ENCODE results near the gene PLD4.
"Not testable (repeated sequence)": the region's sequence is repeated elsewhere in the genome, so short reads cannot be mapped to it uniquely, and the experiment has no call there.

PLD4 gene

DNA sequence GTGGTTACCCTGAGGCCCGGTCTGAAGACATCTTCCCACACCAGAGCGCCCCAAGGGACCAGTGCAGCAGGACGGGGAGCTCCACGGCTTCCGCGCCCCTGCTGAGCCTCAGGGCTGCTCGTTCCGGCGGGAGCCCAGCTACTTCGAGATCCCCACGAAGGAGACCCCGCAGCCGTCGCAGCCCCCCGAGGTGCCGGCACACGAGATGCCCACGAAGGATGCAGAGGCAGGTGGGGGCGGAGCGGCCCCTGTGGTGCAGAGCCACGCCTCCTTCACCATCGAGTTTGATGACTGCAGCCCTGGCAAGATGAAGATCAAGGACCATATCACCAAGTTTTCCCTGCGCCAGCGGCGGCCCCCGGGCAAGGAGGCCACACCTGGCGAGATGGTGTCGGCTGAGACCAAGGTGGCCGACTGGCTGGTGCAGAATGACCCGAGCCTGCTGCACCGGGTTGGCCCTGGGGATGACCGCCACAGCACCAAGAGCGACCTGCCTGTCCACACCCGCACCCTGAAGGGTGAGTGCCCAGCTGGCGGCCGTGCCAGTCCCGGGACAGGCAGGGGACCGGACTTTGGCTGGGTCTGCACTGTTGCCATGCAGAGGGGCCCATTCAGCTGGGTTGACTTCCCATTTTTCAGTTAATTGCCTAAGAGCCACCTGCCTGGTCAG is 41.6 kb upstream of the PLD4 start:
- Mint-ChIP-seq H3K27ac (no peak overlapping the region), H3K27me3 (no peaks in the 10 kb centered on the region), H3K36me3 (ENCODE audit: low read depth) (no peaks in the 10 kb centered on the region), H3K9me3 (no peaks in the 10 kb centered on the region), H3K4me1 (no peaks in the 10 kb centered on the region), H3K4me3 (no peak overlapping the region)
- no peak for ATAC-seq
- no peak for DNase-seq

DNA sequence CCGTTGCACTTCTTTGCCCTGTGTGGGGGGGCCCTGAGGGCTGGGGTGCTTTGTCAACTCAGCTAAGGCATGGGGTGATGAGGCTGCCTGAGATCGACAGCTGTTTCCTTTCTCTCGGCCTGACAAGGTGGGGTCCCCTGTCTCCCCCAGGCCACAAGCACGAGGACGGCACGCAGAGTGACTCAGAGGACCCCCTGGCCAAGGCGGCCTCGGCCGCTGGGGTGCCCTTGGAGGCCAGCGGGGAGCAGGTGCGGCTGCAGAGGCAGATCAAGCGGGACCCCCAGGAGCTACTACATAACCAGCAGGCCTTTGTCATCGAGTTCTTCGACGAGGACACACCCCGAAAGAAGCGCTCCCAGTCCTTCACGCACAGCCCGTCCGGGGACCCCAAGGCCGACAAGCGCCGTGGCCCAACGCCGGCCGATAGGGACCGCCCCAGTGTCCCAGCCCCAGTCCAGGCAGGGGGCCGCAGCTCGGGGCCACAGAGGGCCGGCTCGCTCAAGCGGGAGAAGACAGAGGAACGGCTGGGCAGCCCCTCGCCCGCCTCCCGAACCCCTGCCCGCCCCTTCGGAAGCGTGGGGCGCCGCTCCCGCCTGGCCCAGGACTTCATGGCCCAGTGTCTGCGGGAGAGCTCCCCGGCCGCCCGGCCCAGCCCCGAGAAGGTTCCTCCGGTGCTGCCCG is 40.9 kb upstream of the PLD4 start:
- no peak overlapping the region for H3K27ac Mint-ChIP-seq
- no peaks in the 10 kb centered on the region for H3K4me1 Mint-ChIP-seq
- no peak for ATAC-seq
- no peaks in the 10 kb centered on the region for H3K9me3 Mint-ChIP-seq
- H3K4me3 Mint-ChIP-seq: no peak overlapping the region
- H3K36me3 Mint-ChIP-seq (ENCODE audit: low read depth): no peaks in the 10 kb centered on the region
- H3K27me3 Mint-ChIP-seq: no peaks in the 10 kb centered on the region
- DNase-seq: no peak

DNA sequence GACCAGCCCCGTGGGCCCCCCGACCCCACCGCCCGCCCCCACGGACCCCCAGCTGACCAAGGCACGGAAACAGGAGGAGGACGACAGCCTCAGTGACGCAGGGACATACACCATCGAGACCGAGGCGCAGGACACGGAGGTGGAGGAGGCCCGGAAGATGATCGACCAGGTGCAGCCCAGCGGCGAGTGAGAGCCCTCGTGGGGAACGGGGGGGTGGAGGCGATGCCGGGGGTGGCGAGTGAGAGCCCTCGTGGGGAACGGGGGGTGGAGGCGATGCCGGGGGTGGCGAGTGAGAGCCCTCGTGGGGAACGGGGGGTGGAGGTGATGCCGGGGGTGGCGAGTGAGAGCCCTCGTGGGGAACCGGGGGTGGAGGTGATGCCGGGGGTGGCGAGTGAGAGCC is 40.3 kb upstream of the PLD4 start:
- not testable (repeated sequence) for H3K27me3 Mint-ChIP-seq; H3K36me3 Mint-ChIP-seq (ENCODE audit: low read depth); H3K4me1 Mint-ChIP-seq; DNase-seq; H3K9me3 Mint-ChIP-seq; H3K27ac Mint-ChIP-seq; ATAC-seq; H3K4me3 Mint-ChIP-seq

DNA sequence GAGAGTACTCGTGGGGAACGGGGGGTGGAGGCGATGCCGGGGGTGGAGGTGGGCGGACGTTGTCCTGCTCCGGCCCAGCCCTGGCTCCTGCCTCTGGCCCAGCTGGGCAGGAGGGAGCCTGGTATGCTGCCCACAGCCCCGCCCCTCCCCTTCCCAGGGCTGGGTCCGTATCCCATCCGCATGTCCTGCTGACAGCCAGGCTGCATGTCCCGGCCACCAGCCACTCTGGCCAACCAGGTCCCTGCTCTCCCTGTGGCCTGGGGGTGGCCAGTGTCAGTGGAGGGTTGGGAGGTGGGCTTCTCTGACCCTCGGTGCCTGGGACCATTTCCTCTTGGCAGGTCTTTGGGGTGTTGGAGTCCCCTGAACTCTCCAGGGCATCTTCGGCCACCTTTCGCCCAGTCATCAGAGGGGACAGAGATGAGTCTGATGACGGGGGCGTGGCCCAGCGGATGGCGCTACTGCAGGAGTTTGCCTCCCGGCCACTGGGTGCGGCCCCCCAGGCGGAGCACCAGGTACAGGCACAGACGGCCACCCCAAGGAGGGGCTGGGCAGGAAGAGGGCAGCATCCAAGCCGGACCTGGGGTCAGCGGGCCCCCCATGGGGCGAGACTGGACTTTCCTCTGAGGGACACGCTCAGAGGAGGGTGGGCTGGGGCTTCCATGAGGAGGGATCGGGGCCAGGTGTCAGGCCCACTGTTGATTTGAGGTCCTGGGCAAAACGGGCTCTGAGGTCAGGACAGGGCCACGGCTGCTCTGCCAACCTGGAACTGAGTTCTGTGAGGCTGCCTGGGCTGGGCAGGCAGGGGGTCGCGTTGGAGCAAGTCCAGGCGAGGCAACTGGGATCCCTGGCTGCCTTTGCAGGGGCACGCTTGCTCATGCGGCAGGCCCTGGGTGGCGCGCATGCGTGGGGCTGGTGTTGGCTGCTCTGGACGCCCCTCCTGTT is 39.4 kb upstream of the PLD4 start:
- DNase-seq (no peak), ATAC-seq (no peak)
- H3K9me3 Mint-ChIP-seq: no peaks in the 10 kb centered on the region
- no peak overlapping the region for H3K4me3 Mint-ChIP-seq
- no peaks in the 10 kb centered on the region for H3K36me3 Mint-ChIP-seq (ENCODE audit: low read depth)
- H3K27me3 Mint-ChIP-seq: no peaks in the 10 kb centered on the region
- no peak overlapping the region for H3K27ac Mint-ChIP-seq
- H3K4me1 Mint-ChIP-seq: no peaks in the 10 kb centered on the region

DNA sequence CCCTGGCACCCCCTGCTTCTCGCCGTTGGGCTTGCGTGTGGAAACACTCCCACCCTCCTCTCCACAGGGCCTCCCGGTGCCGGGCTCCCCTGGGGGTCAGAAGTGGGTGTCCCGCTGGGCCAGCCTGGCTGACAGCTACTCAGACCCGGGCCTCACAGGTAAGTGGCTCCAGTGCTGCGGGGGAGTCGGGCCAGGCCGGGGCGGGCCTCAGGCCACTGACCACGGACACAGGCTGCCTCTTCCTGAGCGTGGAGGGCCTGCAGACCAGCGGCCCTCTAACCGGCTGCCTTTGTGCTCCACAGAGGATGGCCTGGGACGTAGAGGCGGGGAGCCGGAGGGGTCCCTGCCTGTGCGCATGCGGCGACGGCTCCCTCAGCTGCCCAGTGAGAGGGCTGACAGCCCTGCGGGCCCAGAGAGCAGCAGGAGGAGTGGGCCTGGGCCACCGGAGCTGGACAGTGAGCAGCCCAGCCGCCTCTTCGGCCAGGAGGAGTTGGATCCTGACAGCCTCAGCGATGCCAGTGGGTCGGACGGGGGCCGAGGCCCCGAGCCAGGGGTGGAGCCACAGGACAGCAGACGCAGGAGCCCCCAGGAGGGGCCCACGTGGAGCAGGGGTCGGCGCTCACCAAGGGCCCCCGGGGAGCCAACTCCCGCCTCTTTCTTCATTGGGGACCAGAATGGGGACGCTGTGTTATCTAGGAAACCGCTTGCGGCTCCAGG is 38.5 kb upstream of the PLD4 start:
- no peak overlapping the region for H3K27ac Mint-ChIP-seq
- no peaks in the 10 kb centered on the region for H3K36me3 Mint-ChIP-seq (ENCODE audit: low read depth)
- H3K9me3 Mint-ChIP-seq: no peaks in the 10 kb centered on the region
- no peak for ATAC-seq
- H3K4me3 Mint-ChIP-seq: no peak overlapping the region
- no peaks in the 10 kb centered on the region for H3K27me3 Mint-ChIP-seq
- H3K4me1 Mint-ChIP-seq: no peaks in the 10 kb centered on the region
- no peak for DNase-seq

DNA sequence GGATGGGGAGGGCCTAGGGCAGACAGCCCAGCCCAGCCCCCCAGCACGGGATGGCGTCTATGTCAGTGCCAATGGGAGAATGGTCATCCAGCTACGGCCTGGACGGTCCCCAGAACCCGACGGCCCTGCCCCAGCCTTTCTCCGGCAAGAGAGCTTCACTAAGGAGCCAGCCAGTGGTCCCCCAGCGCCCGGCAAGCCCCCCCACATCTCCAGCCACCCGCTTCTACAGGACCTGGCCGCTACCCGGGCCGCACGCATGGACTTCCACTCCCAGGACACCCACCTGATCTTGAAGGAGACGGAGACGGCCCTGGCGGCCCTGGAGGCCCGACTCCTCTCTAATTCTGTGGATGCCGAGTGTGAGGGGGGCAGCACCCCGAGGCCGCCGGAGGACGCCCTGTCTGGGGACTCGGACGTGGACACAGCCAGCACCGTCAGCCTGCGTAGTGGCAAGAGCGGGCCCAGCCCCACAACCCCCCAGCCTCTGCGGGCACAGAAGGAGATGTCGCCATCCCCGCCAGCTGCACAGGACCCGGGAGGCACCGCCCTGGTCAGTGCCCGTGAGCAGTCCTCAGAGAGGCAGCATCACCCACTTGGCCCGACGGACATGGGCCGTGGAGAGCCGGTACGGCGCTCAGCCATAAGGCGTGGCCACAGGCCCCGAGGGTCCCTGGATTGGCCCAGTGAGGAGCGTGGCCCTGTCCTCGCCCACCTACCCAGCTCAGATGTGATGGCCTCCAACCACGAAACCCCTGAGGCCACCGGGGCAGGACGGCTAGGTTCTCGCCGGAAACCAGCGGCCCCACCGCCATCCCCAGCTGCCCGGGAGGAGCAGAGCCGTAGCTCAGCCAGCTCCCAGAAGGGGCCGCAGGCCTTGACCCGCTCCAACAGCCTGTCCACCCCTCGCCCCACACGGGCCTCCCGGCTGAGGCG is 37.7 kb upstream of the PLD4 start:
- Mint-ChIP-seq H3K36me3 (ENCODE audit: low read depth) (no peaks in the 10 kb centered on the region), H3K27ac (no peak overlapping the region), H3K9me3 (no peaks in the 10 kb centered on the region), H3K4me3 (no peak overlapping the region), H3K27me3 (no peaks in the 10 kb centered on the region), H3K4me1 (no peaks in the 10 kb centered on the region)
- no peak for DNase-seq
- ATAC-seq: no peak

DNA sequence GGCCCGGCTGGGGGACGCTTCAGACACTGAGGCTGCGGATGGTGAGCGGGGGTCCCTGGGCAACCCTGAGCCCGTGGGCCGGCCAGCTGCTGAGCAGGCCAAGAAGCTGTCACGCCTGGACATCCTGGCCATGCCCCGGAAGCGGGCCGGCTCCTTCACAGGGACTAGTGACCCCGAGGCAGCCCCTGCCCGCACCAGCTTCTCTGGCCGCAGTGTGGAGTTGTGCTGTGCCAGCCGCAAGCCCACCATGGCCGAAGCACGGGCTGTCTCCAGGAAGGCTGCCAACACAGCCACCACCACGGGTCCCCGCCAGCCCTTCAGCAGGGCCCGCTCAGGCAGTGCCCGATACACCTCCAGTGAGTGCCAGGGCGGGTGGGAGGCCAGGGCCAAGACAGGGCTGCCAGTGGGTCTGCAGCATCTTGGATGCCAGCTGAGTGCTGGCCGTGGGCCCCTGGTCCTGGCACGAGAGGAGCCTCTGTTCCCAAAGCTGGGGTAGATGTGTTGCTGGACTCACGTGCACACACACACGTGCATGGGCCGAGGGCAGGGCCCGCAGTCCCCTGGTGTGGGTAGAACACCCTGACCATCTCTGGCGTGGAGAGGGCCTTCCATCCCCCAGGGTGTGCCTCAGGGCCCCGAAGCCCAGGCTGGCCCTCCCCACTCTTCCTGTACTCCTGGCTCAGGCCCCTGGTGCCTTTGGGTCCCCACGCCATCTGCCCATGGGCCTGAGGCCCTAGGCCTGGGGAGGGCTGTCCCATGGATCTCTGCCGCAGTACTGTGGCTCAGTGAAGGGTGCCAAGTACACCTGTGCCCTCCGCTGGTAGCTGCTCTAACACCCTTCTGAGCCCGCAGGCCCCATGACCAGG is 36.8 kb upstream of the PLD4 start:
- H3K27ac Mint-ChIP-seq: no peak overlapping the region
- no peak overlapping the region for H3K4me3 Mint-ChIP-seq
- H3K4me1 Mint-ChIP-seq: no peaks in the 10 kb centered on the region
- H3K9me3 Mint-ChIP-seq: no peaks in the 10 kb centered on the region
- DNase-seq: no peak
- no peaks in the 10 kb centered on the region for H3K36me3 Mint-ChIP-seq (ENCODE audit: low read depth)
- no peaks in the 10 kb centered on the region for H3K27me3 Mint-ChIP-seq
- ATAC-seq: no peak

DNA sequence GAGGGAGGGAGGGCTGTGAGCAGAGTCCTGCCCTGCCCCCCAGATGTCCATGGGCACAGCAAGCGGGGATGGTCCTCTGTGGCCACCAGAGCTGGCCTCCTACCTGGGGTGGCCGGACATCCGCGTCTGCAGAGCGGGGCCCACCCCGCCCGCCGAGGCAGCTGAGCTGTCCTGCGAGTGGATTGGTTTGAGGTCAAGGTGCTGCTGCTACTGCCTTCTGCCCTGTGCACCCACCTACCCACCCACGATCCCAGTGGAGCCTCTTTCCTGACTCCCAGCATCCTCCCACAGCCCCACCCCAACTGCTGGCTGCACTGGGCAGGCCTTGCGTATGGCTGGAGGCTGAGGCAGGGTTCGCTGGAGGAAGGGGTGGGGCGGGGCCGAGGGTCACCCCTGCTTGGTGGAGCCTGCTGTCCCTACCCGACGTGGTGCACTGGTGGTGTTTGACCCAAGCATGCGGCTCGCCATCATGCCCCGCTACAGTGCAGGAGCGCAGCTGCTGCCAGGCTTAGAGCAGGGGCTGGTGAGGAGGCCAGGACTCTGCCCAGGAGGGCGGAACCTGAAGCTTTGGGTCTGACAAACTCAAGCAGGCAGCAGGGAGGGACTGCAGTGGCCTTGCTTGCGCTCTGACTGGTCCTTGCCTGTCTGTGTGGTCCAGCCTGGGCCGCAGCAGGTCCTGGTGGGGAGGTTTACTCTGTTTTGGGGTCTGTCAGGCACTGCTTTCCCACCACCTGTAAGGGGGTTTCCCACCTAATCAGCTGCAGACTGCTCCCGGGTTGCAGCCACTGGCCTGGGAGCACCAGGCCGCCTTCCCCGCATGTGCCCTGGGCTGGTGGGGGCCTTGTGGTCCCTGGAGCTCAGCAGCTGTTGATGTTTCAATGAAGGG is 35.9 kb upstream of the PLD4 start:
- ATAC-seq (no peak), DNase-seq (peak; percentile 1)
- no peak overlapping the region for H3K27ac Mint-ChIP-seq
- H3K36me3 Mint-ChIP-seq (ENCODE audit: low read depth): no peaks in the 10 kb centered on the region
- H3K4me3 Mint-ChIP-seq: no peak overlapping the region
- H3K27me3 Mint-ChIP-seq: no peaks in the 10 kb centered on the region
- no peaks in the 10 kb centered on the region for H3K4me1 Mint-ChIP-seq
- H3K9me3 Mint-ChIP-seq: no peaks in the 10 kb centered on the region

DNA sequence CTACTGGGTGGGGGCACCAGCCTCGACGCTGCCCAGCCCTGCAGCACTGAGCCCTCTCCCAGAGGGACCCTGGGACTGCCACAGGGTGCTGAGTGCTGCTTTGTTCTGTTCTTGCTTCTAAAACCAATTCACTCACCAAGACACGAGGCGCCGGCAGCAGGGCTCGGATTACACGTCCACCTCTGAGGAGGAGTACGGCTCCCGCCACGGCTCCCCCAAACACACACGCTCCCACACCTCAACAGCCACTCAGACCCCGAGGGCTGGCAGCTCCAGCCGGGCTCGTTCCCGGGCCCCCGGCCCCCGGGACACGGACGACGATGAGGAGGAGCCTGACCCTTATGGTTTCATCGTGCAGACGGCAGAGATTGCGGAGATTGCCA is 35.3 kb upstream of the PLD4 start:
- no peaks in the 10 kb centered on the region for H3K9me3 Mint-ChIP-seq
- DNase-seq (peak; percentile 1), ATAC-seq (no peak)
- no peak overlapping the region for H3K27ac Mint-ChIP-seq
- no peaks in the 10 kb centered on the region for H3K36me3 Mint-ChIP-seq (ENCODE audit: low read depth)
- H3K4me3 Mint-ChIP-seq: no peak overlapping the region
- H3K4me1 Mint-ChIP-seq: no peaks in the 10 kb centered on the region
- H3K27me3 Mint-ChIP-seq: no peaks in the 10 kb centered on the region

DNA sequence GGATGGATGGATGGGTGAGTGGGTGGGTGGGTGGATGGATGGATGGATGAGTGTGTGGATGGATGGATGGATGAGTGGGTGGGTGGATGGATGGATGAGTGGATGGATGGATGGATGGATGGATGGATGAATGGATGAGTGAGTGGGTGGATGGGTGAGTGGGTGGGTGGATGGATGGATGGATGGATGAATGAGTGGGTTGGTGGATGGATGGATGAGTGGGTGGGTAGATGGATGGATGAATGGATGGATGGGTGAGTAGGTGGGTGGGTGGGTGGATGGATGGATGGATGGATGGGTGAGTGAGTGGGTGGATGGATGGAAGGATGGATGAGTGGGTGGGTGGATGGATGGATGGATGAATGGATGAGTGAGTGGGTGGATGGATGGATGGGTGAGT is 34.4 kb upstream of the PLD4 start:
- H3K4me3 Mint-ChIP-seq; H3K4me1 Mint-ChIP-seq; H3K9me3 Mint-ChIP-seq; H3K27ac Mint-ChIP-seq; ATAC-seq; H3K36me3 Mint-ChIP-seq (ENCODE audit: low read depth); DNase-seq; H3K27me3 Mint-ChIP-seq: not testable (repeated sequence)

DNA sequence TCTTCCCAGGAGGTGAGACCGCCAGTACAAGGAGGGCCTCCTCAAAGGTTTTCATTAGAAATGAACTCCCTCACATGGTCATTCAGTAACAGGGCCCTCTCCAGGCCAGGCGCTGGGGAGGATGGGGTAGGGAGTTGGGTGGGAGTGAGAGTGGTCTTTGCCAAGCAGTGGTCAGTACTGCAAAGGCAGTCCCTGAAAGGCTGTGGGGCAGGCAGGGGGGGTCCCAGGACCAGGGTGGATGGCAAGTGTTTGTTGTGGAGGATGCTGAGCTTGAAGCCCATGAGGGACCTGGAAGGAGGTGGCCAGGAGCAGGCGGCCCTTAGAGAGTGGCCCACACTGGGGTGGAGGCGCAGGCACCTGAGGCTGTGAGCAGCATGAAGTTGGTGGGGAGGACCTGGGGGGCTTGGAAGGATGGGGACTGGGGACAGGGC is 33.5 kb upstream of the PLD4 start:
- no peak for ATAC-seq
- peak; percentile 0 for DNase-seq
- Mint-ChIP-seq H3K36me3 (ENCODE audit: low read depth) (no peaks in the 10 kb centered on the region), H3K4me3 (no peak overlapping the region), H3K27ac (no peak overlapping the region), H3K9me3 (no peaks in the 10 kb centered on the region), H3K27me3 (no peaks in the 10 kb centered on the region), H3K4me1 (no peaks in the 10 kb centered on the region)

All from activated naive CD8-positive, alpha-beta T cell treated with anti-CD3 and anti-CD28 coated beads, Interleukin-2, amount 50 U/mL, for 24 hours (primary cell).